Suprapubic skin (tissue), 3 donors: ENCODE data around the gene STARD9.

Experiments used
- POLR2A ChIP-seq, 2 donors: fragments of 450-650 bp; IDR thresholded peaks; one replicate each; pipeline ENCODE4 v1.6.1; 2017; ENCODE audit warnings: antibody characterized with exemption in 2 of 2, mild to moderate bottlenecking in 2 of 2, moderate library complexity in 2 of 2
- TF ChIP-seq, protein P1 (sequence below), 2 donors: fragments of 200-600 bp in 1 of 2; fragments of 450-650 bp in 1 of 2; sonication (generic) in 1 of 2; IDR thresholded peaks; one replicate each; pipeline ENCODE4 v1.5.1; 2016 to 2019; ENCODE audit warnings: antibody characterized with exemption in 2 of 2, mild to moderate bottlenecking in 1 of 2, moderate library complexity in 1 of 2

DNA sequence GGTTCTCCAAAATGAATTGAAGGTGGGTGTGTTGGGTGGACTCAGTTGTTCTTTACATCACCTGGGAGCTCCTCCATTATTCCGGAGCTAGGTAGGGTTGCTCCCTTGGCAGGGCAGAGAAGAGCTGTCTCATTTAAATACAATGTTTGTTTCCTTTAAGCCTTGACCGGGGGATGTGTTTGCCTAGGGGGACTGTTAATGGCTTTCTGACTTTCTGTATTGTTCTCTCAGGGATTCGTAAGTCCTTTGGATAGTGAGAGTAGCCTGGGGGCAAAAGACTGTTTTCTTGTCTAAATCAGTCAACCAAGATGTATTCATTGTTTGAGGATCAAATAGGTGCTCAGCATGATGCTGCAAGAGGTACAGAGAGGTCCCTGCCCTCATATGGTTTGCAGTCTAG, 90.4 kb downstream of the STARD9 start:
- TF ChIP-seq, protein P1, sequence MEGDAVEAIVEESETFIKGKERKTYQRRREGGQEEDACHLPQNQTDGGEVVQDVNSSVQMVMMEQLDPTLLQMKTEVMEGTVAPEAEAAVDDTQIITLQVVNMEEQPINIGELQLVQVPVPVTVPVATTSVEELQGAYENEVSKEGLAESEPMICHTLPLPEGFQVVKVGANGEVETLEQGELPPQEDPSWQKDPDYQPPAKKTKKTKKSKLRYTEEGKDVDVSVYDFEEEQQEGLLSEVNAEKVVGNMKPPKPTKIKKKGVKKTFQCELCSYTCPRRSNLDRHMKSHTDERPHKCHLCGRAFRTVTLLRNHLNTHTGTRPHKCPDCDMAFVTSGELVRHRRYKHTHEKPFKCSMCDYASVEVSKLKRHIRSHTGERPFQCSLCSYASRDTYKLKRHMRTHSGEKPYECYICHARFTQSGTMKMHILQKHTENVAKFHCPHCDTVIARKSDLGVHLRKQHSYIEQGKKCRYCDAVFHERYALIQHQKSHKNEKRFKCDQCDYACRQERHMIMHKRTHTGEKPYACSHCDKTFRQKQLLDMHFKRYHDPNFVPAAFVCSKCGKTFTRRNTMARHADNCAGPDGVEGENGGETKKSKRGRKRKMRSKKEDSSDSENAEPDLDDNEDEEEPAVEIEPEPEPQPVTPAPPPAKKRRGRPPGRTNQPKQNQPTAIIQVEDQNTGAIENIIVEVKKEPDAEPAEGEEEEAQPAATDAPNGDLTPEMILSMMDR (IDR thresholded peaks at IDR 0.05), result no peak
- TF ChIP-seq POLR2A (IDR thresholded peaks at IDR 0.05), result no peak
